HFFc6 (cell line): ENCODE data around the gene PTPN4. TPM values are rescaled to one million over a fixed set of nuclear protein-coding genes. Genes with fewer than 3 reads are reported as not detected.
A peak's percentile ranks its signal among the peaks of the same experiment; 100 is the strongest.

Source experiments
- DNase-seq: peaks from one replicate; pipeline ENCODE4 v3.0.0-alpha.2; 2018
- H3K27ac Mint-ChIP-seq: 2 replicates; pipeline ENCODE4 v1.8.0; 2020; ENCODE audit warnings: mild to moderate bottlenecking, mixed read lengths
- H3K27me3 Mint-ChIP-seq: 2 replicates; pipeline ENCODE4 v1.8.0; 2021; ENCODE audit warnings: mild to moderate bottlenecking, moderate library complexity, mixed read lengths; ENCODE audit not compliant: insufficient read depth
- H3K36me3 Mint-ChIP-seq: 2 replicates; pipeline ENCODE4 v1.8.0; 2021; ENCODE audit warnings: low read depth, mixed read lengths
- H3K4me1 Mint-ChIP-seq: 2 replicates; pipeline ENCODE4 v1.8.0; 2020; ENCODE audit warnings: low read depth, mixed read lengths
- H3K4me3 Mint-ChIP-seq: 2 replicates; pipeline ENCODE4 v1.8.0; 2020; ENCODE audit warnings: mild to moderate bottlenecking, moderate library complexity, mixed read lengths
- H3K9me3 Mint-ChIP-seq: 2 replicates; pipeline ENCODE4 v1.8.0; 2020; ENCODE audit warnings: mild to moderate bottlenecking, mixed read lengths
- CTCF ChIP-seq: fragments of 200-600 bp; sonication (generic); IDR thresholded peaks from 2 replicates; pipeline ENCODE4 v1.5.0; 2021; ENCODE audit warnings: antibody characterized with exemption, mild to moderate bottlenecking
- total RNA-seq, 6 experiments: library from RNA; stranded (reverse); fragmentation: NEBNext Ultra II Directional; extraction: Animal tissue kit (Norgen Biotek cat#: 25700); gene quantifications; 2 replicates in 1 of 6; 3 replicates in 5 of 6; pipeline ENCODE4 v1.2.3, GENCODE V29; 2021

The PTPN4 gene
- total RNA-seq, 6 experiments from 2014 or later, result 12.0 to 20.3 (median 14.8) TPM

DNA sequence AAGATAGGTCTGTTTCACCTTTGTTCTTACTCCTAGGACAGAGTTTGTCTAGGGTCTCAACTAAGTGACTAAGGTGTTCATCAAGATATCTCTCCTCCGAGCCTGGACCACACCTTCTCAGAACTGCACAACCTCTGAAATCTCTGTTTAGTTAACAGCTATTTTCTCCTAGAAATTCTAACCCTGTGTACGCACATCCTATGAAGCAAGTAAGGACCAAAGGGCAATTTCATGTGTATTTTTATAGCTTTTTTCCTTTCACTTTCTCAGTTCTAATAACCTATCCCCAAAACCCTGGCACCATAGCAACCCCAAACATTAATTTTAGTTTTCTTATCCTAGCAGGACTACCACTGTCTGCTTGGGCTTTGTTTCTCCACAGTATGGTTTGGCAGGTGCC is 59.1 kb downstream of the PTPN4 start:
- no peak for TF ChIP-seq CTCF
- H3K27me3 Mint-ChIP-seq, result no peaks in the 10 kb centered on the region
- H3K9me3 Mint-ChIP-seq, result no peaks in the 10 kb centered on the region
- H3K4me1 Mint-ChIP-seq, result peaks cover 45% of the 10 kb centered on the region
- H3K36me3 Mint-ChIP-seq, result peaks cover 9% of the 10 kb centered on the region
- H3K4me3 Mint-ChIP-seq, result no peak overlapping the region
- no peak overlapping the region for H3K27ac Mint-ChIP-seq
- DNase-seq, result no peak

DNA sequence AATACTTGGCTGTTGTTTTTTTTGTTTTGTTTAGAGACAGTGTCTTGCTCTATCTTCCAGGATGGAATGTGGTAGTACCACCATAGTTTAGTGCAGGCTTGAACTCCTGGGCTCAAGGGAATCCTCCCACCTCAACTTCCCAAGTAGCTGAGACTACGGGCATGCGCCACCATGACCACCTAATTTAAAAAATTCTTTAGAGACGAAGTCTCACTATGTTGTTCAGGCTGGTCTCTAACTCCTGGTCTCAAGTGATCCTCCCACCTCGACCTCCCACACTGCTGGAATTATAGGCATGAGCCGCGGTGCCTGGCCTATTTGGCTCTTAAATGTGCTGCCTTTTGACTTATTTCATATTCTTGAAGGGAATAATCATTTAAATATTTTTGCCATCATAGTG is 60.1 kb downstream of the PTPN4 start:
- Mint-ChIP-seq H3K36me3 (peaks cover 9% of the 10 kb centered on the region), H3K4me3 (no peak overlapping the region), H3K4me1 (peaks cover 49% of the 10 kb centered on the region), H3K27me3 (no peaks in the 10 kb centered on the region), H3K9me3 (no peaks in the 10 kb centered on the region), H3K27ac (peak overlapping the region; percentile 2; the same call in 1 of the 2 replicates)
- TF ChIP-seq CTCF, result no peak
- DNase-seq, result no peak

- peaks cover 9% of the 10 kb centered on the region for H3K36me3 Mint-ChIP-seq
- TF ChIP-seq CTCF, result no peak
- no peaks in the 10 kb centered on the region for H3K9me3 Mint-ChIP-seq
- H3K27ac Mint-ChIP-seq, result peak overlapping the region; percentile 2; the same call in 1 of the 2 replicates
- peaks cover 49% of the 10 kb centered on the region for H3K4me1 Mint-ChIP-seq
- no peaks in the 10 kb centered on the region for H3K27me3 Mint-ChIP-seq
- no peak overlapping the region for H3K4me3 Mint-ChIP-seq
- DNase-seq, result peak; percentile 25
Measured at GRCh38 chr2:119820275-119820674, 60.6 kb downstream of the PTPN4 start.

DNA sequence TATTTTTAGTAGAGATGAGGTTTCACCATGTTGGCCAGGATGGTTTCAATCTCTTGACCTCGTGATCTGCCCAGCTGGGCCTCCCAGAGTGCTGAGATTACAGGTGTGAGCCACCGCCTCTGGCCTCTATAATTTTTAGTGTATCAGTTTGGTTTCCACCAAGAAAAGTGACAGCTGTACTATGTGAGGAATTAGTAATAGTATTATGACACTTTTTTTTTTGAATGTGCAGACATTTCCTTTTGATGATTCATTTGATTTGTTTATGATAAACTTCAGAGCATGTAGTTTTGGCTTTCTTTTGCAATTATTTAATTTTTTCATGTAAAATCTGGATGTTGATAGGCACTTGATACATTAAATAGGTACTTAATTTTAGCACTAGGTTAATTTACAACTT is 61.5 kb downstream of the PTPN4 start:
- Mint-ChIP-seq H3K27ac (no peak overlapping the region), H3K4me1 (peaks cover 49% of the 10 kb centered on the region), H3K36me3 (peaks cover 9% of the 10 kb centered on the region), H3K9me3 (no peaks in the 10 kb centered on the region), H3K27me3 (no peaks in the 10 kb centered on the region), H3K4me3 (no peak overlapping the region)
- no peak for TF ChIP-seq CTCF
- DNase-seq, result no peak

GRCh38 chr2:119823734-119824334 is 64.1 kb downstream of the PTPN4 start:
- Mint-ChIP-seq H3K27me3 (no peaks in the 10 kb centered on the region), H3K36me3 (no peaks in the 10 kb centered on the region), H3K4me1 (peaks cover 57% of the 10 kb centered on the region), H3K4me3 (no peak overlapping the region), H3K27ac (no peak overlapping the region), H3K9me3 (no peaks in the 10 kb centered on the region)
- peak; percentile 45 for DNase-seq
- peak; percentile 84 for TF ChIP-seq CTCF
